Measurements from ENCODE around the gene SLPI. TPM values are rescaled to one million over a fixed set of nuclear protein-coding genes. Genes with fewer than 3 reads are reported as not detected.
A peak's percentile ranks its signal among the peaks of the same experiment; 100 is the strongest.

The SLPI gene
- total and polyA plus RNA-seq, 4 donors: 451 to 8,409 (median 1,806) TPM

DNA sequence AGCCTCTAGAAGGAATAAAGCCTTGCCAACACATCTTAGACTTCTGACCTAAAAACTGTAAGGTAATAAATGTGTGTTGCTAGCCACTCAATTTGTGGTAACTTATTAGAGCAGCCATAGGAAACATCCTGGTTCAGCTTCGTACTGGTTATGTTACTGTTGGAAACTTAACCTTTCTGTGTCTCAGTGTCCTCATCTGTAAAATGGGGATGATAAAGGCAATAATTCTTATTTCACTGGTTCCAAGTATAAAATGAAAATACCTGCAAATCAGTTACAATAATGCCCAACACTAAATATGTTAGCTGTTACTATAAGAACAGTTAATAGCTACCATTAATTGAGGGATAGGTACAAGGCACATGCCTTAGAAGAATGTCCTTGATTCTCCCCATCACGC lies 38.0 kb upstream of the SLPI start:
- Histone ChIP-seq H3K4me1 (ENCODE audit: control insufficient read depth in 5 of 5, insufficient read depth in 5 of 5, low read length in 5 of 5) (peaks cover 0 to 12% (median 0%) of the 10 kb centered on the region in 5 donors), H3K9me3 (ENCODE audit: control insufficient read depth in 4 of 4, insufficient read depth in 3 of 4, low read length in 3 of 4) (no peaks in the 10 kb centered on the region), H3K4me3 (no peak overlapping the region), H3K36me3 (ENCODE audit: control insufficient read depth in 4 of 4, insufficient read depth in 4 of 4, low read length in 4 of 4) (no peaks in the 10 kb centered on the region), H3K27ac (ENCODE audit: low read depth in 1 of 2, low read length in 1 of 2) (no peak overlapping the region), H3K27me3 (ENCODE audit: control insufficient read depth in 3 of 3, insufficient read depth in 3 of 3, low read length in 2 of 3) (peaks cover 0 to 24% (median 18%) of the 10 kb centered on the region in 3 donors), H3K9ac (ENCODE audit: insufficient read depth in 1 of 2, low read length in 2 of 2) (no peak overlapping the region)
- TF ChIP-seq CTCF (IDR thresholded peaks at IDR 0.05; ENCODE audit: control extremely low read depth, extremely low read depth): no peak
- WGBS, 2 donors: 84 to 86% methylated on average over 2 of the region's 2 CpGs
- peak in 1 of 3 donors; percentile 13 for DNase-seq
- no peak for ATAC-seq (ENCODE audit: insufficient read depth, low FRiP score)

GRCh38 chr20:45291526-45291925 lies 37.2 kb upstream of the SLPI start:
- Histone ChIP-seq H3K36me3 (ENCODE audit: control insufficient read depth in 4 of 4, insufficient read depth in 4 of 4, low read length in 4 of 4) (no peaks in the 10 kb centered on the region), H3K4me1 (ENCODE audit: control insufficient read depth in 5 of 5, insufficient read depth in 5 of 5, low read length in 5 of 5) (peaks cover 0 to 12% (median 0%) of the 10 kb centered on the region in 5 donors), H3K9ac (ENCODE audit: insufficient read depth in 1 of 2, low read length in 2 of 2) (no peak overlapping the region), H3K27ac (ENCODE audit: low read depth in 1 of 2, low read length in 1 of 2) (no peak overlapping the region), H3K9me3 (ENCODE audit: control insufficient read depth in 4 of 4, insufficient read depth in 3 of 4, low read length in 3 of 4) (no peaks in the 10 kb centered on the region), H3K4me3 (no peak overlapping the region), H3K27me3 (ENCODE audit: control insufficient read depth in 3 of 3, insufficient read depth in 3 of 3, low read length in 2 of 3) (peaks cover 0 to 24% (median 20%) of the 10 kb centered on the region in 3 donors)
- no peak for TF ChIP-seq CTCF (IDR thresholded peaks at IDR 0.05; ENCODE audit: control extremely low read depth, extremely low read depth)
- WGBS, 2 donors: 82 to 83% methylated on average over 9 of the region's 9 CpGs
- ATAC-seq (ENCODE audit: insufficient read depth, low FRiP score) (no peak), DNase-seq (no peak)

GRCh38 chr20:45290677-45291355 lies 36.5 kb upstream of the SLPI start:
- H3K9ac ChIP-seq (ENCODE audit: insufficient read depth in 1 of 2, low read length in 2 of 2): no peak overlapping the region
- H3K4me3 ChIP-seq: no peak overlapping the region
- H3K36me3 ChIP-seq (ENCODE audit: control insufficient read depth in 4 of 4, insufficient read depth in 4 of 4, low read length in 4 of 4): no peaks in the 10 kb centered on the region
- H3K27ac ChIP-seq (ENCODE audit: low read depth in 1 of 2, low read length in 1 of 2): no peak overlapping the region
- TF ChIP-seq CTCF (IDR thresholded peaks at IDR 0.05; ENCODE audit: control extremely low read depth, extremely low read depth): peak; percentile 82
- ATAC-seq (ENCODE audit: insufficient read depth, low FRiP score) (peak; percentile 44), DNase-seq (peak; percentile 83 to 88 (median 84))
- peaks cover 0 to 12% (median 0%) of the 10 kb centered on the region in 5 donors for H3K4me1 ChIP-seq (ENCODE audit: control insufficient read depth in 5 of 5, insufficient read depth in 5 of 5, low read length in 5 of 5)
- H3K27me3 ChIP-seq (ENCODE audit: control insufficient read depth in 3 of 3, insufficient read depth in 3 of 3, low read length in 2 of 3): peaks cover 0 to 24% (median 20%) of the 10 kb centered on the region in 3 donors
- H3K9me3 ChIP-seq (ENCODE audit: control insufficient read depth in 4 of 4, insufficient read depth in 3 of 4, low read length in 3 of 4): no peaks in the 10 kb centered on the region
- 11 to 19% methylated on average over 8 of the region's 8 CpGs for WGBS, 2 donors
